Measurements from ENCODE around the gene ARMC6. TPM values are rescaled to one million over a fixed set of nuclear protein-coding genes. Genes with fewer than 3 reads are reported as not detected.

The ARMC6 gene
- total RNA-seq, 1 donor from 2014 or later = 25.9 TPM

- Mint-ChIP-seq H3K27me3 (ENCODE audit: unreplicated experiment) (peaks cover 6% of the 10 kb centered on the region), H3K27ac (ENCODE audit: unreplicated experiment) (peak overlapping the region; percentile 55), H3K4me1 (ENCODE audit: unreplicated experiment) (peaks cover 10% of the 10 kb centered on the region), H3K9me3 (ENCODE audit: unreplicated experiment) (no peaks in the 10 kb centered on the region), H3K4me3 (ENCODE audit: unreplicated experiment) (peak overlapping the region; percentile 92), H3K36me3 (ENCODE audit: low read depth, unreplicated experiment) (peaks cover 15% of the 10 kb centered on the region)
- no peak for TF ChIP-seq CTCF (IDR thresholded peaks at IDR 0.05; ENCODE audit: unreplicated experiment)
- DNase-seq (ENCODE audit: low spot score) = peak; percentile 43
Measured at GRCh38 chr19:19034204-19034624, 811 bp downstream of the ARMC6 start.

- DNase-seq (ENCODE audit: low spot score) = no peak
- no peak for TF ChIP-seq CTCF (IDR thresholded peaks at IDR 0.05; ENCODE audit: unreplicated experiment)
- peaks cover 13% of the 10 kb centered on the region for H3K36me3 Mint-ChIP-seq (ENCODE audit: low read depth, unreplicated experiment)
- no peak overlapping the region for H3K27ac Mint-ChIP-seq (ENCODE audit: unreplicated experiment)
- no peaks in the 10 kb centered on the region for H3K4me1 Mint-ChIP-seq (ENCODE audit: unreplicated experiment)
- H3K4me3 Mint-ChIP-seq (ENCODE audit: unreplicated experiment) = no peak overlapping the region
- H3K27me3 Mint-ChIP-seq (ENCODE audit: unreplicated experiment) = no peaks in the 10 kb centered on the region
- H3K9me3 Mint-ChIP-seq (ENCODE audit: unreplicated experiment) = no peaks in the 10 kb centered on the region
Measured at GRCh38 chr19:19039901-19040300, 6.5 kb downstream of the ARMC6 start.

- Mint-ChIP-seq H3K27ac (ENCODE audit: unreplicated experiment) (no peak overlapping the region), H3K9me3 (ENCODE audit: unreplicated experiment) (no peaks in the 10 kb centered on the region), H3K4me1 (ENCODE audit: unreplicated experiment) (no peaks in the 10 kb centered on the region), H3K4me3 (ENCODE audit: unreplicated experiment) (no peak overlapping the region), H3K27me3 (ENCODE audit: unreplicated experiment) (no peaks in the 10 kb centered on the region), H3K36me3 (ENCODE audit: low read depth, unreplicated experiment) (peaks cover 16% of the 10 kb centered on the region)
- no peak for TF ChIP-seq CTCF (IDR thresholded peaks at IDR 0.05; ENCODE audit: unreplicated experiment)
- no peak for DNase-seq (ENCODE audit: low spot score)
Measured at GRCh38 chr19:19040417-19040816, 7.0 kb downstream of the ARMC6 start.

- peaks cover 9% of the 10 kb centered on the region for H3K36me3 Mint-ChIP-seq (ENCODE audit: low read depth, unreplicated experiment)
- no peaks in the 10 kb centered on the region for H3K4me1 Mint-ChIP-seq (ENCODE audit: unreplicated experiment)
- H3K27me3 Mint-ChIP-seq (ENCODE audit: unreplicated experiment) = no peaks in the 10 kb centered on the region
- no peaks in the 10 kb centered on the region for H3K9me3 Mint-ChIP-seq (ENCODE audit: unreplicated experiment)
- DNase-seq (ENCODE audit: low spot score) = no peak
- TF ChIP-seq CTCF (IDR thresholded peaks at IDR 0.05; ENCODE audit: unreplicated experiment) = no peak
- no peak overlapping the region for H3K27ac Mint-ChIP-seq (ENCODE audit: unreplicated experiment)
- H3K4me3 Mint-ChIP-seq (ENCODE audit: unreplicated experiment) = no peak overlapping the region
Measured at GRCh38 chr19:19042732-19043280, 9.4 kb downstream of the ARMC6 start.

GRCh38 chr19:19043481-19043880 lies 10.1 kb downstream of the ARMC6 start:
- TF ChIP-seq CTCF (IDR thresholded peaks at IDR 0.05; ENCODE audit: unreplicated experiment) = no peak
- Mint-ChIP-seq H3K27me3 (ENCODE audit: unreplicated experiment) (no peaks in the 10 kb centered on the region), H3K4me1 (ENCODE audit: unreplicated experiment) (no peaks in the 10 kb centered on the region), H3K27ac (ENCODE audit: unreplicated experiment) (no peak overlapping the region), H3K4me3 (ENCODE audit: unreplicated experiment) (no peak overlapping the region), H3K9me3 (ENCODE audit: unreplicated experiment) (no peaks in the 10 kb centered on the region), H3K36me3 (ENCODE audit: low read depth, unreplicated experiment) (peaks cover 9% of the 10 kb centered on the region)
- DNase-seq (ENCODE audit: low spot score) = no peak
